ENCODE data around the gene GNGT2. TPM values are rescaled to one million over a fixed set of nuclear protein-coding genes. Genes with fewer than 3 reads are reported as not detected.
A peak's percentile ranks its signal among the peaks of the same experiment; 100 is the strongest.

Gene GNGT2
- 10 to 100 TPM; 40.0 to 45.4 TPM for total RNA-seq

- peak within 1 kb of the TSS; percentile 96 for H3K4me3 Mint-ChIP-seq
- CTCF ChIA-PET = interaction anchor here (1.3 to 6.7 kb wide), 5 partner anchors 8 to 30 kb away, joined by 6 to 77 read pairs (median 20); no protein-coding TSS in a partner anchor
- H3K27ac Mint-ChIP-seq = peak within 1 kb of the TSS; percentile 89
- no peaks in the 10 kb centered on the region for H3K27me3 Mint-ChIP-seq (ENCODE audit: low read depth)
- peaks cover 62% of the 10 kb centered on the region for H3K4me1 Mint-ChIP-seq (ENCODE audit: low read depth)
- DNase-seq = peak; percentile 84
- ATAC-seq = peak; percentile 83
- peaks cover 64% of the 10 kb centered on the region for H3K36me3 Mint-ChIP-seq (ENCODE audit: low read depth)
- POLR2A ChIA-PET = interaction anchor here (1.3 to 7.3 kb wide), 5 partner anchors 8 to 19 kb away, joined by 3 to 69 read pairs (median 17); no protein-coding TSS in a partner anchor
- H3K9me3 Mint-ChIP-seq (ENCODE audit: insufficient read depth) = no peaks in the 10 kb centered on the region
Observed at GRCh38 chr17:49210158-49211029, at the start of gene GNGT2, which contains the start of gene ABI3. GNGT2 (minus strand) TSS chr17:49210574; CDS start chr17:49207422, 3,152 bp downstream. ABI3 (plus strand) TSS chr17:49210707; CDS start chr17:49210725, 18 bp downstream.

DNA sequence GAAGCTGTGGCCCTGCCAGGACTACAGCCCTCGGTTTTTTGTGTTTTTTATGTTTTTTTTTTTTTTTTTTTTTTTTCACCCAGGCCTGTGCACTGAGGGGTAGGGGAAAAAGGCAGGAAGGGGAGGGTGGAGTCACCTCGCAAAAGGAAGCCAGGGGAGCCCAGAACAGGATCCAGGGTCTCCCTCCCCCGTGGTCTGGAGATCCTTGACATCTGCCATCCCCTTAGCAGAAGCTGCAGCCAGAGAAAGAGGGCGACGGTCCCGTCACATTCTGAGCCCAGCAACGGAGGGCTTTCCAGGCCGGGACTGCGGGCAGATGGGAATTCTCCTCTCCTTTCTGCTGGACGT is 49.3 kb upstream of the GNGT2 start:
- H3K27ac Mint-ChIP-seq = peak overlapping the region; percentile 66
- H3K27me3 Mint-ChIP-seq (ENCODE audit: low read depth) = peaks cover 14% of the 10 kb centered on the region
- H3K4me3 Mint-ChIP-seq = peak overlapping the region; percentile 75
- peaks cover 13% of the 10 kb centered on the region for H3K4me1 Mint-ChIP-seq (ENCODE audit: low read depth)
- H3K36me3 Mint-ChIP-seq (ENCODE audit: low read depth) = no peaks in the 10 kb centered on the region
- ChIA-PET CTCF (interaction anchor here (1.2 to 2.0 kb wide), 3 partner anchors 37 to 79 kb away, joined by 3 to 5 read pairs (median 3); no protein-coding TSS in a partner anchor), POLR2A (interaction anchor here (0.7 kb wide), 1 partner anchor 284 kb away, joined by 3 read pairs; no protein-coding TSS in a partner anchor)
- no peaks in the 10 kb centered on the region for H3K9me3 Mint-ChIP-seq (ENCODE audit: insufficient read depth)
- ATAC-seq = no peak
- DNase-seq = no peak

DNA sequence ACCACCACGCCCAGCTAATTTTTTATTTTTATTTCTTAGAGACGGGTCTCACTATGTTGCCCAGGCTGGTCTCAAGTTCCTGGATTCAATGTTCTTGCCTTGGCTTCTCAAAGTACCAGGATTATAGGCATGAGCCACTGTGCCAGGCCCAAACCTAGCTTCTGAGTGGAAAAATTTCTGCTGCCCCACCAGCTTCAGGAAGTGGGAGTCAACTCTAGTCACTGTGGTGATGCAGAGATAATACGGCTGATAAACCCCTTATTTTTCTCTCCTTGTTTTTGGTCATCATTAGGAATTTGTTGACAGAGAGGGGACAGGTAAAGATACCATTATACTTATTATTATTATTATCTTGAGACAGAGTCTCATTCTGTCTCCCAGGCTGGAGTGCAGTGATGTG is 48.0 kb upstream of the GNGT2 start:
- DNase-seq = no peak
- H3K27me3 Mint-ChIP-seq (ENCODE audit: low read depth) = peaks cover 12% of the 10 kb centered on the region
- CTCF ChIA-PET = no interaction called here
- no peak for ATAC-seq
- H3K9me3 Mint-ChIP-seq (ENCODE audit: insufficient read depth) = no peaks in the 10 kb centered on the region
- no peak overlapping the region for H3K27ac Mint-ChIP-seq
- H3K36me3 Mint-ChIP-seq (ENCODE audit: low read depth) = no peaks in the 10 kb centered on the region
- H3K4me1 Mint-ChIP-seq (ENCODE audit: low read depth) = peaks cover 13% of the 10 kb centered on the region
- POLR2A ChIA-PET = no interaction called here
- no peak overlapping the region for H3K4me3 Mint-ChIP-seq

DNA sequence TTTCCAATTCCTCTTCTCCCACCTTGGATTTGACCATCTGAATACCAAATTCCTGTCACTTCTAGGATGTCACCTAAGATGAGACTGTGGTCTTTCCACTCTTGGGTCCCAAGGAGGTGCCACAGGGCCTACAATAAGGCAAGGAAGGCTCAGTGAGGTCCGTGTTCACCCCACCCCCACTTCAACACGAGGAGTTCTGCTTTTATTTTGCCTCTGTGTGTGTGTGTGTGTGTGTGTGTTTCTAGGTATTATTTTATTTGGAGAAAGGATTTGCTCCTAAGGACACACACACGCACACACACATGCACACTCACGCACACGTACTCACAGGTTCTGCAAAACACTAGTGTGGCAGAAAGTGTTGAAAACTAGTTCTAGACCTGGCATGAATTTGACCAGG is 44.8 kb upstream of the GNGT2 start:
- CTCF ChIA-PET = interaction anchor here (0.6 to 1.0 kb wide), 2 partner anchors 75 to 301 kb away, joined by 3 read pairs; no protein-coding TSS in a partner anchor
- Mint-ChIP-seq H3K9me3 (ENCODE audit: insufficient read depth) (no peaks in the 10 kb centered on the region), H3K27ac (no peak overlapping the region), H3K27me3 (ENCODE audit: low read depth) (peaks cover 11% of the 10 kb centered on the region), H3K4me1 (ENCODE audit: low read depth) (peaks cover 4% of the 10 kb centered on the region), H3K4me3 (no peak overlapping the region), H3K36me3 (ENCODE audit: low read depth) (no peaks in the 10 kb centered on the region)
- POLR2A ChIA-PET = no interaction called here
- DNase-seq (no peak), ATAC-seq (no peak)

- ATAC-seq (no peak), DNase-seq (no peak)
- H3K4me3 Mint-ChIP-seq = no peak overlapping the region
- H3K27me3 Mint-ChIP-seq (ENCODE audit: low read depth) = peaks cover 11% of the 10 kb centered on the region
- CTCF ChIA-PET = no interaction called here
- no peaks in the 10 kb centered on the region for H3K9me3 Mint-ChIP-seq (ENCODE audit: insufficient read depth)
- no peaks in the 10 kb centered on the region for H3K36me3 Mint-ChIP-seq (ENCODE audit: low read depth)
- H3K27ac Mint-ChIP-seq = no peak overlapping the region
- POLR2A ChIA-PET = no interaction called here
- no peaks in the 10 kb centered on the region for H3K4me1 Mint-ChIP-seq (ENCODE audit: low read depth)
Observed at GRCh38 chr17:49254066-49254465, 43.7 kb upstream of the GNGT2 start.

DNA sequence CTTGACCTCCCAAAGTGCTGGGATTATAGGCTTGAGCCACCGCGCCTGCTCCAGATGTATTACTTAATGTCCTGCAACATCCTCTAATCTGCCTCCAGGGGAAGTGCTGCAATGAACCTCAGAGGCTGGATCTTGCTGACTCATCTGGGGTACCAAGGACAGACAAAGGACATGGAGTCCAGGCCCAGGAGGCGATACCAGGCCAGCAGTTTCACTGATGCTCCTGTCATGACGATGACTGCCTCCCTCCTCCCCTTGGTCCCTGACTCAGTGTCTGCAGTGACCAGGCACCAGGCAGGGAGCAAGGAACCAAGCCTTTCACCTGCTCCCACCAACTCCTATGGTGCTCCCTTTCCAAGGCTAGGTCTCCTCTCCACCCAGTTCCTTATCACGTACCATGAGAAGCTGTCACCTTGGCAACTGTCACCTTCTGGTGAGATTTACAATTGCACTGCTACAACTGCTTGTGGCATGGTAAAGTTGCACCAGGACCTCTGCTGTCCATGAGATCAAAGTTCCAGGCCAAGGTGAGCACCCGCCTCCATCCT is 41.8 kb upstream of the GNGT2 start:
- Mint-ChIP-seq H3K36me3 (ENCODE audit: low read depth) (no peaks in the 10 kb centered on the region), H3K27ac (no peak overlapping the region), H3K9me3 (ENCODE audit: insufficient read depth) (no peaks in the 10 kb centered on the region), H3K4me3 (no peak overlapping the region), H3K27me3 (ENCODE audit: low read depth) (peaks cover 15% of the 10 kb centered on the region), H3K4me1 (ENCODE audit: low read depth) (no peaks in the 10 kb centered on the region)
- DNase-seq (no peak), ATAC-seq (no peak)
- ChIA-PET POLR2A (interaction anchor here (0.6 kb wide), 1 partner anchor 183 kb away, joined by 4 read pairs; no protein-coding TSS in a partner anchor), CTCF (no interaction called here)

GRCh38 chr17:49249890-49250522 is 39.6 kb upstream of the GNGT2 start:
- no peak overlapping the region for H3K27ac Mint-ChIP-seq
- DNase-seq (no peak), ATAC-seq (no peak)
- H3K36me3 Mint-ChIP-seq (ENCODE audit: low read depth) = no peaks in the 10 kb centered on the region
- no peaks in the 10 kb centered on the region for H3K4me1 Mint-ChIP-seq (ENCODE audit: low read depth)
- H3K9me3 Mint-ChIP-seq (ENCODE audit: insufficient read depth) = no peaks in the 10 kb centered on the region
- ChIA-PET CTCF (no interaction called here), POLR2A (no interaction called here)
- H3K4me3 Mint-ChIP-seq = no peak overlapping the region
- peaks cover 13% of the 10 kb centered on the region for H3K27me3 Mint-ChIP-seq (ENCODE audit: low read depth)

GRCh38 chr17:49249292-49249794 is 39.0 kb upstream of the GNGT2 start:
- Mint-ChIP-seq H3K36me3 (ENCODE audit: low read depth) (no peaks in the 10 kb centered on the region), H3K9me3 (ENCODE audit: insufficient read depth) (no peaks in the 10 kb centered on the region), H3K4me3 (no peak overlapping the region), H3K27ac (no peak overlapping the region), H3K27me3 (ENCODE audit: low read depth) (peaks cover 13% of the 10 kb centered on the region), H3K4me1 (ENCODE audit: low read depth) (no peaks in the 10 kb centered on the region)
- ChIA-PET CTCF (no interaction called here), POLR2A (no interaction called here)
- DNase-seq (no peak), ATAC-seq (no peak)

DNA sequence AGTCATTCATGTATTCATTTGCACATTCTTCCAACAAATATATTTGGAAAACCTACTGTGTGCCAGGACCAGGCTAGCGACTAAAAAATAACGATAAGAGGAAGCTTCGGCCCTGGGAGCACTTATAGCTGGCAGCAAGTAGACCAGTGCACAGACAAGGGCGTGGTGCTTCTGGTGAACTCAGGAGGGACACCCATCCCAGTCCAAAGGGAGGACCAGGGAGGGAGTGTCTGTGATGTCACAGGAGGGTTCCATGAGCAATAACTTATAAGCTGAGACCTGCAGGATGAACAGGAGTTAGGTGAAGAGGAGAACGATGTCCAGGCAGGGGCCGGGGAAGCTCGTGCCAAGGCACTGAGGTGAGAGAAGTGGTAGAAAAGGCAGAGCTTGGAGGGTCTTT is 37.6 kb upstream of the GNGT2 start:
- CTCF ChIA-PET = no interaction called here
- H3K36me3 Mint-ChIP-seq (ENCODE audit: low read depth) = no peaks in the 10 kb centered on the region
- H3K4me3 Mint-ChIP-seq = no peak overlapping the region
- ATAC-seq (no peak), DNase-seq (no peak)
- H3K27me3 Mint-ChIP-seq (ENCODE audit: low read depth) = peaks cover 11% of the 10 kb centered on the region
- no peak overlapping the region for H3K27ac Mint-ChIP-seq
- POLR2A ChIA-PET = no interaction called here
- H3K9me3 Mint-ChIP-seq (ENCODE audit: insufficient read depth) = no peaks in the 10 kb centered on the region
- H3K4me1 Mint-ChIP-seq (ENCODE audit: low read depth) = no peaks in the 10 kb centered on the region

GRCh38 chr17:49244839-49245238 is 34.5 kb upstream of the GNGT2 start:
- no peak overlapping the region for H3K4me3 Mint-ChIP-seq
- ChIA-PET CTCF (no interaction called here), POLR2A (no interaction called here)
- no peaks in the 10 kb centered on the region for H3K4me1 Mint-ChIP-seq (ENCODE audit: low read depth)
- no peaks in the 10 kb centered on the region for H3K36me3 Mint-ChIP-seq (ENCODE audit: low read depth)
- no peaks in the 10 kb centered on the region for H3K9me3 Mint-ChIP-seq (ENCODE audit: insufficient read depth)
- ATAC-seq (no peak), DNase-seq (no peak)
- H3K27ac Mint-ChIP-seq = no peak overlapping the region
- H3K27me3 Mint-ChIP-seq (ENCODE audit: low read depth) = peaks cover 8% of the 10 kb centered on the region

DNA sequence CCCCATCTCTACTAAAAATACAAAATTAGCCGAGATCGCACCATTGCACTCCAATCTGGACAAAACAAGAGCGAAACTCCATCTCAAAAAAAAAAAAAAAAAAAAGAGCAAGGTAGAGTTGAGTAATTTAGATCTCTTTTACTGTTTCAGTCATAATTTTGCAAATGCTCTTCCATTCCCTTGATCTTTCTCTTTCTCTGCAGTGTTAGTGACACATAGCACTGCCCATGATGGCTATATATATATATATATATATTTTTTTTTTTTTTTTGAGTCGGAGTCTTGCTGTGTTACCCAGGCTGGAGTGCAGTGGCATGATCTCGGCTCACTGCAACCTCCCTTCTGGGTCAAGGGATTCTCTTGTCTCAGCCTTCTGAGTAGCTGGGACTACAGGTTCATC is 32.4 kb upstream of the GNGT2 start:
- Mint-ChIP-seq H3K9me3 (ENCODE audit: insufficient read depth) (no peaks in the 10 kb centered on the region), H3K27me3 (ENCODE audit: low read depth) (peaks cover 5% of the 10 kb centered on the region), H3K36me3 (ENCODE audit: low read depth) (no peaks in the 10 kb centered on the region), H3K4me3 (no peak overlapping the region), H3K27ac (no peak overlapping the region), H3K4me1 (ENCODE audit: low read depth) (no peaks in the 10 kb centered on the region)
- no peak for DNase-seq
- no peak for ATAC-seq
- ChIA-PET CTCF (interaction anchor here (1.5 kb wide), 1 partner anchor 19 kb away, joined by 3 read pairs; no protein-coding TSS in a partner anchor), POLR2A (interaction anchor here (0.8 kb wide), 1 partner anchor 11 kb away, joined by 3 read pairs; no protein-coding TSS in a partner anchor)
